Subcutaneous abdominal adipose tissue (tissue), 5 donors: ENCODE measurements around the gene NXN.
"Not testable (repeated sequence)": the region's sequence is repeated elsewhere in the genome, so short reads cannot be mapped to it uniquely, and the experiment has no call there.

Source experiments
- H3K27ac ChIP-seq: one replicate; pipeline ENCODE4 v1.7.0; 2013; ENCODE audit warnings: low read depth, mild to moderate bottlenecking, inconsistent platforms, low read length, moderate library complexity
- H3K27me3 ChIP-seq, 5 donors: one replicate each; pipeline ENCODE4 v1.7.0; 2013; ENCODE audit warnings: low read length in 5 of 5, inconsistent platforms in 1 of 5; ENCODE audit not compliant: control insufficient read depth in 5 of 5, insufficient read depth in 4 of 5
- H3K36me3 ChIP-seq, 5 donors: one replicate each; pipeline ENCODE4 v1.7.0; 2013; ENCODE audit warnings: low read length in 5 of 5; ENCODE audit not compliant: control insufficient read depth in 5 of 5, insufficient read depth in 5 of 5
- H3K4me1 ChIP-seq, 5 donors: one replicate each; pipeline ENCODE4 v1.7.0; 2013; ENCODE audit warnings: low read length in 5 of 5, mild to moderate bottlenecking in 3 of 5, moderate library complexity in 1 of 5; ENCODE audit not compliant: control insufficient read depth in 5 of 5, insufficient read depth in 5 of 5
- H3K4me3 ChIP-seq, 5 donors: one replicate each; pipeline ENCODE4 v1.7.0; 2013; ENCODE audit warnings: low read length in 5 of 5, low read depth in 1 of 5
- H3K9ac ChIP-seq, 5 donors: one replicate each; pipeline ENCODE4 v1.7.0; 2013; ENCODE audit warnings: low read length in 5 of 5, mild to moderate bottlenecking in 4 of 5, moderate library complexity in 3 of 5
- H3K9me3 ChIP-seq, 5 donors: one replicate each; pipeline ENCODE4 v1.7.0; 2013; ENCODE audit warnings: low read length in 5 of 5; ENCODE audit not compliant: control insufficient read depth in 5 of 5
- donor health status: healthy.
- donor health status: healthy.
- donor health status: healthy.
- donor health status: healthy.
- donor health status: healthy.

Gene NXN

DNA sequence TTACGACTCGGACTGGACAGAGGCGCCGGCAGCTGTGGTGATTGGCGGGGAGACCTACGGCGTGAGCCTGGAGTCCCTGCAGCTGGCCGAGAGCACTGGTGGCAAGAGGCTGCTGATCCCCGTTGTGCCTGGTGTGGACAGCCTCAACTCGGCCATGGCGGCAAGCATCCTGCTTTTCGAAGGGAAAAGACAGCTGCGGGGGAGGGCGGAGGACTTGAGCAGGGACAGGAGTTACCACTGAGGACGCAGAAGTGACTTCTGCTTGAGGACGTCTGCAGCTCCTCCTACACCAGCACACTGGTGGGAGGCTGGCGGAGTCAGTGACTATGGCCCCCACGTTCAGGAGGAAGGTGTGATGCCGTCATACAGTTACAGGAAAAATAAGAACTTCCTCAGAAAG is 187.7 kb downstream of the NXN start:
- peaks cover 0 to 55% (median 44%) of the 10 kb centered on the region in 5 donors for H3K36me3 ChIP-seq

DNA sequence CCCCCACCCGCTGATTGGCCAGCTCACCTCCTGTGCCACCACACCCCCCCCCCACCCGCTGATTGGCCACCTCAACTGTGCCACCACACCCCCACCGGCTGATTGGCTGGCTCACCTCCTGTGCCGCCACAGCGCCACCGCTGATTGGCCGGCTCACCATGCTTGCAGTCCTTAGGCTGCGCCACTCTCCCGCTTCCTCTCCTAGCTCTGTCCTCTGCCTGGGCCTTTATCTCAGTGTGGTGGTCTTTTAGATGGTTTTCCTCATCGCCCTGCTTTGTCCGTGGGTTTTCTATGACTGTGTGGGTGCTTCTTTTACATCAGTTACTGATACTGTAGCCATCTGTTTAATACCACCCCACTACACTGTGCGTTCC is 188.7 kb downstream of the NXN start:
- not testable (repeated sequence) for H3K27ac ChIP-seq, H3K9ac ChIP-seq, H3K4me3 ChIP-seq, H3K27me3 ChIP-seq, H3K9me3 ChIP-seq
- peaks cover 4 to 16% (median 12%) of the 10 kb centered on the region in 5 donors for H3K4me1 ChIP-seq
- peaks cover 0 to 58% (median 44%) of the 10 kb centered on the region in 5 donors for H3K36me3 ChIP-seq

More for the DNA sequence above, 187.7 kb downstream of the NXN start:
- no peak overlapping the region for H3K9ac ChIP-seq
- H3K4me1 ChIP-seq = peaks cover 4 to 25% (median 12%) of the 10 kb centered on the region in 5 donors
- no peak overlapping the region for H3K4me3 ChIP-seq
- no peak overlapping the region for H3K27ac ChIP-seq
- no peaks in the 10 kb centered on the region for H3K27me3 ChIP-seq
- H3K9me3 ChIP-seq = no peaks in the 10 kb centered on the region

DNA sequence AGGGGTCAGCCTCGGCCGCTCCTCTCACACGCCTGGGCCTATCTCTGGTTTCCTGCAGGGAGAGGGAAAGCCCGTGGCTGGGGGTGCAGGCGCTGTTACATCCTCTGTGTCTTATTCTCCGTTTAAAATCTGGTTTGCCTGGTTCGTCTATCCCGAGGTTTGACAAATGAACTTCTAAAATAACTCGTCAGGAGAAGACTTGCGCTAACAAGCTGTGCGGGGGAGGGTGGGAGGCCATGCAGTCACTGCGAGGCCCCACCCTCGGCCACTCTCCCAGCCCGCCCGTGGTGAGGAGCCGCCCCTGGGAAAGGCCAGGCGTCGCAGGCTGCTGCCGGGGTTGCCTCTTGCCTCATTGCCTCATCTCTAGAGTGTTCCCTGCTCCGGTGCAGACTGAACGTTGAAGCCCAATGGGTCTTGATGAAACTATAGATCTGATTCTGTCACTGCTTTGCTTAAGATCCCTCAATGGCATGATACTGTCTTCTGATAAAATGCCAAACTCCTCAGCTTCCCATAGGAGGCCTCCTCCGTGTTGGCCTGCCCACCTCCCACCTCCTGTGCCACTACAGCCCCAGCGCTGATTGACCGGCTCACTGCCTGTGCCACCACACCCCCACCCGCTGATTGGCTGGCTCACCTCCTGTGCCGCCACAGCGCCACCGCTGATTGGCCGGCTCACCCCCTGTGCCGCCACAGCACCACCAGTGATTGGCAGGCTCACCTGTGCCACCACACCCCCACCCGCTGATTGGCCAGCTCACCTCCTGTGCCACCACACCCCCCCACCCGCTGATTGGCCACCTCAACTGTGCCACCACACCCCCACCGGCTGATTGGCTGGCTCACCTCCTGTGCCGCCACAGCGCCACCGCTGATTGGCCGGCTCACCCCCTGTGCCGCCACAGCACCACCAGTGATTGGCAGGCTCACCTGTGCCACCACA is 189.4 kb downstream of the NXN start:
- H3K27ac ChIP-seq, H3K9me3 ChIP-seq, H3K4me3 ChIP-seq, H3K4me1 ChIP-seq, H3K9ac ChIP-seq, H3K27me3 ChIP-seq: not testable (repeated sequence)
- peaks cover 0 to 58% (median 44%) of the 10 kb centered on the region in 5 donors for H3K36me3 ChIP-seq

DNA sequence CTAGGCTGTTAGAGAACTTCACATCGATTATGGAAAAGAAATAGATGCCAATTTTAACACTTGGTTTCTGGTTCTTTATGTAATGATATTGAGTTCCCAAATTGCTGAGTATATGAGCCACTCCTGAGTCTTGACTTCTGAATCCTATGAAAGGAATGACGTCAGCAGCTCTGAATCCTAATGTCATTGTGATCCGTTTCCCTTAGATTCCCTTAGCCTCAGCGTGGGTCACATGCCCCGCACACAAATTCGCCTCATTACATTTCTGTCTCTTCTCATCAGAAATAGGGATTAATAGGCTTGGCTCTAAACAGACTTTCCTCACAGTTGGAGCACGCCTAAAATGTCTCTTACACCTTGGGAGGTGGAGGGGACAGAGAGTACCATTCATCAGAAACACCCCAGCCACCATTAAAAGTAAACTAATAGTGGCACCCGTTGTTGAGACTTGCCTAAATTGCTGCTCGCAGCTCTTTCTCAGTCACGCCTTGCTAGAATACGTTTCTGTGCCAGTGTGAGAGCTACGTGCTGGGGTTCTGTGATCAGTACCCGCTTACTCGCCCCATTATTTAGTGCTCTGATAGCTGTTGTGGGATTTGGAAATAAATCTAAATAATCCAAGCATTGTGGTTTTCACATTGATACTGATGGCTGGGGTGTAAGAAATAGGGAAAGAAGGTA is 190.3 kb downstream of the NXN start:
- Histone ChIP-seq H3K9me3 (no peaks in the 10 kb centered on the region), H3K27ac (no peak overlapping the region), H3K27me3 (no peaks in the 10 kb centered on the region), H3K4me1 (peaks cover 0 to under 1% (median 0%) of the 10 kb centered on the region in 5 donors), H3K36me3 (peaks cover 0 to 63% (median 50%) of the 10 kb centered on the region in 5 donors), H3K4me3 (no peak overlapping the region), H3K9ac (no peak overlapping the region)

DNA sequence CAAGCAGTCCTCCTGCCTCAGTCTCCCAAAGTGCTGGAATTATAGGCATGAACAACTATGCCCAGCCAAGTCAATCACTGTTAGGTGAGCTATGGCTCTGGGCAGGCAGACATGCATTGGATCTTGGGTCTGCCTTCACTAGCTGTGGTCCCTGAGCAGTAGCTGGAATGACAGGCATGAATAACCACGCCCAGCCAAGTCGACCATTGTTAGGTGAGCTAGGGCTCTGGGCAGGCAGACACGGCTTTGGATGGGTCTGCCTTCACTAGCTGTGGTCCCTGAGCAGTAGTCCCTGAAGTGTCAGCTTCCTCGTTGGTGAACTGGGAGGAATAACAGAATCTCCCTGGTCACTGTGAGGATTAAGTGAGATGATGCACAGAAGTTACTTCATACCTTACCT is 191.0 kb downstream of the NXN start:
- Histone ChIP-seq H3K4me3 (no peak overlapping the region), H3K27ac (no peak overlapping the region), H3K36me3 (peaks cover 0 to 67% (median 51%) of the 10 kb centered on the region in 5 donors), H3K4me1 (peaks cover 0 to 4% (median under 1%) of the 10 kb centered on the region in 5 donors), H3K9me3 (no peaks in the 10 kb centered on the region), H3K27me3 (no peaks in the 10 kb centered on the region), H3K9ac (no peak overlapping the region)

DNA sequence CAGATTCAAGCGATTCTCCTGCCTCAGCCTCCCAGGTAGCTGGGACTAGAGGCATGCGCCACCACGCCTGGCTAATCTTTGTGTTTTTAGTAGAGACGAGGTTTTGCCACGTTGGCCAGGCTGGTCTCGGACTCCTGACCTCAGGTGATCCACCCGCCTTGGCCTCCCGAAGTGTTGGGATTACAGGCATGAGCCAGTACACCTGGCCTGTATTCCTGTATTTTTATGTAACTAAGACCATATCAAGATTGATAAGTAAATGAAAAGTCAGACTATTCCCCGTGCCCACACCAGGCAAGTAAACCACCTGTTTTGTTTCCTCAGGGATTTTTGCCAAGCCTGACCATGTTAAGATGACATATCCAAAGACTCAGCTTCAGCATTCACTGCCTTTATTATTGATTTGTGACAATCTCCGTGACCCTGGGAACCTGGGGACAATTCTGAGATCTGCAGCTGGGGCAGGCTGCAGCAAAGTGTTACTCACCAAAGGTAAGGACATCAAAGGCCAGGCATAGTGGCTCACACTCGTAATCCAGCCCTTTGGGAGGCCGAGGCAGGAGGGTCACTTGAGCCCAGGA is 191.8 kb downstream of the NXN start:
- H3K36me3 ChIP-seq = peaks cover 0 to 65% (median 50%) of the 10 kb centered on the region in 5 donors
- H3K4me3 ChIP-seq = no peak overlapping the region

DNA sequence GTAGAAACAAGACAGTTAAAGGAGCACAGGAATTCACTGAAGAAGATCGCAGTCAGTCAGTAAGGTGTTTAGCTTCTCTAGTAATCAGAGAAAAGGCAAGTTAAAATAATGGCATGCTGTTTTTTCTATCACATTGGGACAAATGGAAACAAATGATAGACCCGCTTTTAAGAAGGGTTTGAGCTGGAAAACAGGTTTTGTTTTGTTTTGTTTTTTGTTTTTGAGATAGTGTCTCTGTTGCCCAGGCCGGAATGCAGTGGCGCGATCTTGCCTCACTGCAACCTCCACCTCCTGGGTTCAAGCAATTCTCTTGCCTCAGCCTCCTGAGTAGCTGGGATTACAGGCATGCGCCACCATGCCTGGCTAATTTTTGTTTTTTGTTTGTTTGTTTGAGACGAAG is 193.7 kb downstream of the NXN start:
- not testable (repeated sequence) for H3K27me3 ChIP-seq, H3K4me3 ChIP-seq, H3K9ac ChIP-seq, H3K27ac ChIP-seq, H3K9me3 ChIP-seq
- Histone ChIP-seq H3K36me3 (peaks cover 0 to 47% (median 33%) of the 10 kb centered on the region in 5 donors), H3K4me1 (peaks cover 4 to 28% (median 24%) of the 10 kb centered on the region in 5 donors)

More for the DNA sequence above, 191.8 kb downstream of the NXN start:
- H3K9ac ChIP-seq = no peak overlapping the region
- H3K27me3 ChIP-seq = no peaks in the 10 kb centered on the region
- H3K4me1 ChIP-seq = peaks cover 3 to 12% (median 9%) of the 10 kb centered on the region in 5 donors
- H3K9me3 ChIP-seq = no peaks in the 10 kb centered on the region
- no peak overlapping the region for H3K27ac ChIP-seq

DNA sequence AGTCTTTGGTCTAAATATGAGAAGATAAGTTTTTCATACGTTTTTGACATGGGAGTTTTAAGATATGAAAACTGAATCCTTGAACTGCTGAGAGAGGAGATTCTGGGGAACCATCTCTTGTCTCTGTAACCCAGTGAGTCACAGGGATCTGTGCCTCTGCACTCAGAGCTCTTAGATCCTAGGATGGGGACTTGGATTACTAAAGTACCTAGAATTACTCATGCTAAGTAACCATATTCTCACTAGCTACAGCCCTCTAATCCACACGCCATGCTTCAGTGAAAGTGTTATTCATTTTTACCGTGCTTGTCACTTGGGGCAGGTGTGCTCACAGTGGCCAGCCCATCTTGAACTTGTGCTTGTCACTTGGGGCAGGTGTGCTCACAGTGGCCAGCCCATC is 195.4 kb downstream of the NXN start:
- Histone ChIP-seq H3K9me3 (no peaks in the 10 kb centered on the region), H3K27ac (no peak overlapping the region), H3K9ac (no peak overlapping the region), H3K36me3 (peaks cover 0 to 32% (median 21%) of the 10 kb centered on the region in 5 donors), H3K4me3 (no peak overlapping the region), H3K4me1 (peaks cover 4 to 31% (median 24%) of the 10 kb centered on the region in 5 donors), H3K27me3 (no peaks in the 10 kb centered on the region)

DNA sequence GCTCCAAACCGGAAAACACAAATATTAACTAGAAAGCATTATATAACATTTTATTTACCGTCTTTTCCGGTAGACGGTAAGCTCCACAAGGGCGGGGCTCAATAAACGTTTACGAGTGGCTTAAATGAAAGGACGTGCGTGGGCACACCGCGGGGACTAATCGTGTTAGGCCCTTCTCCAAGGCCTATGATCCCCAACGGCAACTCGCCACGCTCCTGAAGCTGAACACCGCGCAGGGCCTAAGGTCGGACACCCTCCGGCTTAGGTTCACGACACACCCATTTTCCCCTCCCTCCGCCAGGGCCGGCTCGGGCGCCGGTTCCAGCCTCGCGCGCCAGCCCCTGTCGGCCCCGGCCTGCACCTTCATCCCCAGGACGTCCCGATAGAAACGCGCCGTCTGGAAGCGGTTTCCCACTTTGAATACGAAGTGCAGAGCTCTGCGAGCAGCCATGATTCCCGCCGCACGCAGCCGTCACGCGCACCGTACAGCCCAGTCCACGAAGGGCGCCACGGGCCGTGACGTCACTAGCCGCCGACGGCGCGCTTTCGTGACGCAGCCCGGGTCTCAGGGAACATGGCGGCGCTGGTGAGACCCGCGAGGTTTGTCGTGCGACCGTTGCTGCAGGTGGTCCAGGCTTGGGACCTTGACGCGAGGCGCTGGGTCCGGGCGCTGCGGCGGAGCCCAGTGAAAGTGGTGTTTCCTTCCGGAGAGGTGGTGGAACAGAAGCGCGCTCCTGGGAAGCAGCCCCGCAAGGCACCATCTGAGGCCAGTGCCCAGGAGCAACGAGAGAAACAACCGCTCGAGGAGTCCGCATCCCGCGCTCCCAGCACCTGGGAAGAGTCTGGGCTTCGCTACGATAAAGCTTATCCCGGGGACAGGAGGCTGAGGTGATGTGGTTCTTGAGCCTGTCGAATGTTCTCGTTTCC is 197.5 kb downstream of the NXN start, which contains the start of the genes GLOD4 and MRM3:
GLOD4 (minus strand) TSS at position 476 of the 927 bp plus-strand sequence; CDS start at position 451, 25 bp downstream.
MRM3 (plus strand) TSS at position 549 of the 927 bp plus-strand sequence; CDS start at position 575, 26 bp downstream.
- Histone ChIP-seq H3K36me3 (peaks cover 5 to 31% (median 20%) of the 10 kb centered on the region in 5 donors), H3K4me3 (peak within 1 kb of the TSS; percentile 98 to 100 (median 100)), H3K4me1 (peaks cover 4 to 31% (median 24%) of the 10 kb centered on the region in 5 donors), H3K27ac (peak within 1 kb of the TSS; percentile 84), H3K9me3 (no peaks in the 10 kb centered on the region), H3K27me3 (no peaks in the 10 kb centered on the region), H3K9ac (peak within 1 kb of the TSS; percentile 95 to 99 (median 97))
